Ishikawa (cell line): ENCODE data around the gene CRELD1.

Experiments
- CEBPB ChIP-seq: IDR thresholded peaks from 2 replicates; pipeline ENCODE4 v1.6.1; 2012
- CREB1 ChIP-seq: IDR thresholded peaks from 2 replicates; pipeline ENCODE4 v1.6.1; 2012; ENCODE audit warnings: low read depth
- FOXM1 ChIP-seq: IDR thresholded peaks from 2 replicates; pipeline ENCODE4 v1.6.1; 2012; ENCODE audit warnings: low read depth, borderline replicate concordance
- MAX ChIP-seq: IDR thresholded peaks from 2 replicates; pipeline ENCODE4 v1.6.1; 2012
- NFIC ChIP-seq: IDR thresholded peaks from 2 replicates; pipeline ENCODE4 v1.6.1; 2012
- ZBTB7A ChIP-seq: IDR thresholded peaks from 2 replicates; pipeline ENCODE4 v1.6.1; 2012; ENCODE audit warnings: low read depth
- TF ChIP-seq, protein P1 (sequence below): IDR thresholded peaks from 2 replicates; pipeline ENCODE4 v1.6.1; 2012

GRCh38 chr3:9938966-9939365, 5.3 kb downstream of the CRELD1 start:
- no peak for TF ChIP-seq CREB1
- TF ChIP-seq CEBPB, result no peak
- TF ChIP-seq MAX, result no peak
- no peak for TF ChIP-seq NFIC
- TF ChIP-seq, protein P1, sequence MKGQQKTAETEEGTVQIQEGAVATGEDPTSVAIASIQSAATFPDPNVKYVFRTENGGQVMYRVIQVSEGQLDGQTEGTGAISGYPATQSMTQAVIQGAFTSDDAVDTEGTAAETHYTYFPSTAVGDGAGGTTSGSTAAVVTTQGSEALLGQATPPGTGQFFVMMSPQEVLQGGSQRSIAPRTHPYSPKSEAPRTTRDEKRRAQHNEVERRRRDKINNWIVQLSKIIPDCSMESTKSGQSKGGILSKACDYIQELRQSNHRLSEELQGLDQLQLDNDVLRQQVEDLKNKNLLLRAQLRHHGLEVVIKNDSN, result no peak
- TF ChIP-seq FOXM1, result no peak
- no peak for TF ChIP-seq ZBTB7A
